Esophagus squamous epithelium (tissue), 5 donors: ENCODE measurements around the gene TCF4. TPM values are rescaled to one million over a fixed set of nuclear protein-coding genes. Genes with fewer than 3 reads are reported as not detected.

Experiments
- DNase-seq: peaks from one replicate; lab custom pipeline; 2025; lab: John Stamatoyannopoulos, UW
- H3K27ac ChIP-seq, 4 donors: fragments of 200-600 bp; sonication (generic); one replicate each; pipeline ENCODE4 v1.5.1; 2016 to 2019; ENCODE audit warnings: mild to moderate bottlenecking in 1 of 4
- H3K27me3 ChIP-seq, 4 donors: fragments of 200-600 bp; sonication (generic); 1 replicate in 3 of 4; 2 replicates in 1 of 4; pipeline versions ENCODE4 v1.5.1 to v1.6.0; 2017 to 2021; ENCODE audit warnings: antibody characterized with exemption in 1 of 4
- H3K36me3 ChIP-seq, 3 donors: fragments of 200-600 bp; sonication (generic); one replicate each; pipeline ENCODE4 v1.5.1; 2016 to 2019
- H3K4me1 ChIP-seq, 3 donors: fragments of 200-600 bp; sonication (generic); one replicate each; pipeline ENCODE4 v1.5.1; 2017 to 2019
- H3K4me3 ChIP-seq, 4 donors: fragments of 200-600 bp; sonication (generic); 1 replicate in 3 of 4; 2 replicates in 1 of 4; pipeline ENCODE4 v1.5.1; 2016 to 2019; ENCODE audit warnings: mild to moderate bottlenecking in 2 of 4, moderate library complexity in 1 of 4
- H3K9me3 ChIP-seq, 3 donors: fragments of 200-600 bp; sonication (generic); one replicate each; pipeline ENCODE4 v1.5.1; 2016 to 2019
- POLR2A ChIP-seq, 4 donors: fragments of 450-650 bp; IDR thresholded peaks; one replicate each; pipeline ENCODE4 v1.6.1; 2017; ENCODE audit warnings: antibody characterized with exemption in 4 of 4, mild to moderate bottlenecking in 4 of 4, moderate library complexity in 3 of 4
- WGBS, 2 donors: methylation state at CpG; one replicate each; pipeline ENCODE4 v1.1.5; 2018; 5-methylcytosine and 5-hydroxymethylcytosine counted together
- intact Hi-C: fragments of 100-400 bp; cut with DNase I; formaldehyde crosslinking; loops from one replicate; pipeline ENCODE4 v1.15.0; 2022
- total RNA-seq, 4 donors: library from RNA; depleted of rRNA; stranded (reverse); fragments of >200 nt; gene quantifications; one replicate each; pipeline ENCODE4 v1.1.0, GENCODE V29; 2016
- TF ChIP-seq, protein P1 (sequence below), 6 experiments: fragments of 450-650 bp in 4 of 6; fragments of 200-600 bp in 2 of 6; sonication (generic) in 2 of 6; IDR thresholded peaks; one replicate each; pipeline ENCODE4 v1.5.1; 2016 to 2019; ENCODE audit warnings: antibody characterized with exemption in 6 of 6, mild to moderate bottlenecking in 4 of 6, moderate library complexity in 4 of 6
- donor health status: DM: yes; HTN: yes; CAD: no.

The TCF4 gene
- total RNA-seq, 4 donors from 2014 or later, result 19.0 to 79.7 (median 26.0) TPM

DNA sequence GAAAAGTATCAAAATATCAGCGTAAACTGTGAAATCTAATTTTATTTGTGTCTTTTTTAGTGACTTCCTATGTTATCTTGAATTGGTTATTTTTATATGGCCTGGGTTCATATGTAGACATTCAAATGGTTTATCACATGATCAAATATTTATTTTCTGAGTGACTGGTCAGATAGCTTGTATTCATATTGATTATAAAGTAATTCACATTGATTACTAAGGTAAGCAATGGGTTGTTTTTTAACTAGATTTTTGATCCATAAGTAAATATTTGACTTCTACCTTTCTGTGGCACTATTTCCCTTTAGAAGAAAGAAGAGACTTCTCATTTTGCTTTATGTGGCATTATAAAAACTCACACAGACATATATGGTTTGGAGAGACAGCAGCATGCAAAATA lies 260.5 kb downstream of the TCF4 start:
- H3K4me3 ChIP-seq, result no peak overlapping the region
- WGBS, 2 donors, result 92 to 100% methylated on average over 1 of the region's 1 CpG
- TF ChIP-seq, protein P1, sequence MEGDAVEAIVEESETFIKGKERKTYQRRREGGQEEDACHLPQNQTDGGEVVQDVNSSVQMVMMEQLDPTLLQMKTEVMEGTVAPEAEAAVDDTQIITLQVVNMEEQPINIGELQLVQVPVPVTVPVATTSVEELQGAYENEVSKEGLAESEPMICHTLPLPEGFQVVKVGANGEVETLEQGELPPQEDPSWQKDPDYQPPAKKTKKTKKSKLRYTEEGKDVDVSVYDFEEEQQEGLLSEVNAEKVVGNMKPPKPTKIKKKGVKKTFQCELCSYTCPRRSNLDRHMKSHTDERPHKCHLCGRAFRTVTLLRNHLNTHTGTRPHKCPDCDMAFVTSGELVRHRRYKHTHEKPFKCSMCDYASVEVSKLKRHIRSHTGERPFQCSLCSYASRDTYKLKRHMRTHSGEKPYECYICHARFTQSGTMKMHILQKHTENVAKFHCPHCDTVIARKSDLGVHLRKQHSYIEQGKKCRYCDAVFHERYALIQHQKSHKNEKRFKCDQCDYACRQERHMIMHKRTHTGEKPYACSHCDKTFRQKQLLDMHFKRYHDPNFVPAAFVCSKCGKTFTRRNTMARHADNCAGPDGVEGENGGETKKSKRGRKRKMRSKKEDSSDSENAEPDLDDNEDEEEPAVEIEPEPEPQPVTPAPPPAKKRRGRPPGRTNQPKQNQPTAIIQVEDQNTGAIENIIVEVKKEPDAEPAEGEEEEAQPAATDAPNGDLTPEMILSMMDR (IDR thresholded peaks at IDR 0.05), result no peak
- TF ChIP-seq POLR2A (IDR thresholded peaks at IDR 0.05), result no peak
- no peaks in the 10 kb centered on the region for H3K36me3 ChIP-seq
- no peaks in the 10 kb centered on the region for H3K27me3 ChIP-seq
- peaks cover 4 to 47% (median 11%) of the 10 kb centered on the region in 3 donors for H3K4me1 ChIP-seq
- no peaks in the 10 kb centered on the region for H3K9me3 ChIP-seq
- intact Hi-C loops, result no loop called here
- peak overlapping the region in 3 of 4 donors; percentile 43 to 66 (median 60) for H3K27ac ChIP-seq
- no peak for DNase-seq

DNA sequence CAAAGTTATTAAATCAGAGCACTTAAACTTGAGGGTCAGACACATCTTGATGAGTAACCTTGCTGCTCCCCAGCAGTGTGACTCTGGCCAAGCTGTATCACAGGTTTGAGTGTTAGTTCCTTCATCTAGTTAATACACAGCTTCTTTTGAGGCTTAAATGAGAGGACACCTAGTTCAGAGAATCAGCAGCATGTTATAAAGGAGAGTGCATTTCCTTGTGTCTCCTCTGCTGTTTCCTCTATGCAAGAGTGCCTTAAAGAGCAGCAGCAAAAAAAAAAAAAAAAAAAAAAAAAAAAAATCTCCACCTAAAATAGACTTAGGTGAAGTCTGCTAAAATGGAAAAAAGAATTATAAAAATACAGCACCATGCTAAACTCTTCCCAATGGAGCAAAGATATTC lies 261.9 kb downstream of the TCF4 start:
- no peak for DNase-seq
- Histone ChIP-seq H3K27ac (no peak overlapping the region), H3K27me3 (no peaks in the 10 kb centered on the region), H3K4me1 (peaks cover 4 to 53% (median 11%) of the 10 kb centered on the region in 3 donors), H3K4me3 (no peak overlapping the region), H3K9me3 (no peaks in the 10 kb centered on the region), H3K36me3 (no peaks in the 10 kb centered on the region)
- TF ChIP-seq, protein P1 (IDR thresholded peaks at IDR 0.05), result no peak
- intact Hi-C loops, result no loop called here

DNA sequence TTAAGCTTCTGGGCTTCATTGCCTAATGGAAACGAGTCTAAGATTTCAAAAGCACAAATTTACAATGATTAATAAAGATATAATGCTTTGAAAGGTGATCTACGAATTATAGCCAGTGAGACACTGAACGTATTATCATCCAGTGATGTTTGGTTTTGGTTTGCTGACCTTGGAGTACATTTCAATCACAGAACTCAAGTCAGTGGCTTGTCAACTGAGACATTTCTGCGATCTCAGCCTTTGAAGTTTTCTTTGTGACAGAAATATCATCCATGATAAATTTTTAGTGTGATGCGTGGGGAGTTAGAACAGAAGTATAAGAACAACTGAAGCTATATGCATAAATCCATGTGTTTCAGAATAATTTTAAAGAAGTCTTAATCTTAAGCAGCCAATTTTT lies 263.8 kb downstream of the TCF4 start:
- TF ChIP-seq POLR2A (IDR thresholded peaks at IDR 0.05), result no peak
- TF ChIP-seq, protein P1 (IDR thresholded peaks at IDR 0.05), result no peak
- DNase-seq, result no peak
- intact Hi-C loops, result no loop called here
- peak overlapping the region in 2 of 4 donors; percentile 85 to 93 for H3K27ac ChIP-seq
- no peak overlapping the region for H3K4me3 ChIP-seq
- H3K36me3 ChIP-seq, result no peaks in the 10 kb centered on the region
- peaks cover 4 to 58% (median 9%) of the 10 kb centered on the region in 3 donors for H3K4me1 ChIP-seq
- H3K9me3 ChIP-seq, result no peaks in the 10 kb centered on the region
- no peaks in the 10 kb centered on the region for H3K27me3 ChIP-seq
- 74 to 84% methylated on average over 5 of the region's 5 CpGs for WGBS, 2 donors

DNA sequence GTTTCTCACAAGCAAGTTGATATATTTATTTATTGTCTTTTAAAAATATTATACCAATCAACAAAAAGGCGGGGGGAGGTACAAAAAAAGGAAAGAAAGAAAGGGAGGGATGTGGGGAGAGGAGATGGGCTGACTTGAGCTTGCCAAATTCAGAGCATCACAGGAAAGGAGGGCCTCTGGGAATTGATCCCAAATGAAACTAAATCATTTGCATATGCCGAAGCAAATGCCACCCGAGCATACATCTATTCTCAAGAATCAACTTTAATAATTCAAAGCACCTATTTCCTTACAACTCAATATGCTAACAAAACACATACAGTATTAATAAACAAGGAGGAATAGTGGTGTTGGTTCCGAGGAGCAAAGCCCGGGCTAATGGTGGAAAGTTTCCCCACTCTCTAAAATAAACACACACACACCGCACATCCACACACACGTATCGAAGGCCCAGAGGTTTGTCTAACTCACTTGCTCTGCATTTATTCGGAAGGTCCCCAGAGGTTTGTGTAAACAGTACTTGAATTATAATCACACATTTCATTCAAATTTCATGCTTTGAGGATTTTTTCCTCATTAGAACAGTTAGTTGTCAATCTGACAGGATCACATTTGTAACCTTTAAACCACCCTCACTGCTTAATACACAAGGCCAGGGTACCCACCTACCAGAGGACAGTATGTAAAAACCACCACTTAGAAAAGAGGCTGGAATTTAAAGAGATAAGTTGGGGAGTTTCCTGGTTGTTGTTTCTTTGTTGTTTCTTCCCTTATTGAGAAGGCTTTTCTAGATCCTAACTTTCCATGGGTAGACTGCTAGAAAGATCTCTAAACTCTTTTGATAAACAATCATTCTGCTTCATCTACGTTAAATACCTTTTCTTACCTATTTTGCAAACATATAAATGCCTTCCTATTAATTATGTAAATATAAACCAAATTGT lies 264.7 kb downstream of the TCF4 start:
- H3K36me3 ChIP-seq, result no peaks in the 10 kb centered on the region
- no peaks in the 10 kb centered on the region for H3K9me3 ChIP-seq
- H3K4me3 ChIP-seq, result peak overlapping the region in 3 of 4 donors; percentile 53 to 78 (median 61)
- TF ChIP-seq, protein P1 (IDR thresholded peaks at IDR 0.05), result no peak
- TF ChIP-seq POLR2A (IDR thresholded peaks at IDR 0.05), result no peak
- no peaks in the 10 kb centered on the region for H3K27me3 ChIP-seq
- 43 to 67% methylated on average over 10 of the region's 10 CpGs for WGBS, 2 donors
- DNase-seq, result no peak
- intact Hi-C loops, result no loop called here
- H3K27ac ChIP-seq, result peak overlapping the region; percentile 11 to 97 (median 89)
- H3K4me1 ChIP-seq, result peaks cover 4 to 56% (median 5%) of the 10 kb centered on the region in 3 donors

DNA sequence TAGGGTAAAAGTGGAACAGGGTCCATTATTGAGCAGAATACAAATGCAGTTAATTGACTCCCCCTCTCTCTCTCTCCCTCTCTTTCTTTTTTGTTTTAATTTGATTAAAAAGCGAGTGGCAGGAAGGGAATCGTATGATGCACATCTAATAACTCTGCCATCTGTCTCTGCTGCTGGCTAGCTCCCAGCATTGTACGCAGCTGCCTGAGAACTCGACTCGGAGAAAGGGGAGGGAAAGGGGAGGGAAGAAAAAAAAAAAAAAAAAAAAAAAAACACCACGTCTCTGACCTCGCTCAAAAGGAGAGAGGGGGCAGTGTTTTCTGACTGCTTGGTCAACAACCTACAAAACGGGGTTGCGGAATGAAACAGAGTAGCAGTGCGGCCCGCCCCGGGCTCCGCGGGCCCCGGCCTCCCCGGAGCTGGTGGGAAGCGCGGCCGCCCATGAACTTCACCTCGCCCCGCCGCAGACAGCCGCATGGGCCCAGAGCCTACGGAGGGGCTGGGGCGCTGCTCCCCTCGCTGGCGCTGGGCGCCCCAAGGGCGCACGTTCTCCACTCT lies 265.7 kb downstream of the TCF4 start:
- Histone ChIP-seq H3K4me1 (peaks cover 0 to 50% (median 4%) of the 10 kb centered on the region in 3 donors), H3K27ac (peak overlapping the region; percentile 83 to 97 (median 89)), H3K9me3 (no peaks in the 10 kb centered on the region), H3K36me3 (no peaks in the 10 kb centered on the region), H3K27me3 (no peaks in the 10 kb centered on the region), H3K4me3 (peak overlapping the region; percentile 46 to 78 (median 57))
- DNase-seq, result no peak
- peak in 2 of 4 donors; percentile 68 to 70 for TF ChIP-seq POLR2A (IDR thresholded peaks at IDR 0.05)
- TF ChIP-seq, protein P1 (IDR thresholded peaks at IDR 0.05), result peak in 1 of 6 experiments; percentile 11
- intact Hi-C loops, result no loop called here
- WGBS, 2 donors, result 0 to 1% methylated on average over 16 to 21 of the region's 30 CpGs
